ENCODE data around the gene MEGF6. TPM values are rescaled to one million over a fixed set of nuclear protein-coding genes. Genes with fewer than 3 reads are reported as not detected.

Gene MEGF6
- total and polyA plus RNA-seq, 2 of the 8 experiments (the other 6 are each of a cell fraction or from before 2014, with no cell fraction given), result 4.1 to 14.8 TPM

GRCh38 chr1:3566003-3566885, 45.1 kb downstream of the MEGF6 start (continued):
- no peak for TF ChIP-seq RNF2 (IDR thresholded peaks at IDR 0.05; ENCODE audit: borderline replicate concordance, low read depth, low read length, missing control alignments, poor library complexity, severe bottlenecking)

All from H1 (cell line).